ENCODE measurements around the gene RBP3.

DNA sequence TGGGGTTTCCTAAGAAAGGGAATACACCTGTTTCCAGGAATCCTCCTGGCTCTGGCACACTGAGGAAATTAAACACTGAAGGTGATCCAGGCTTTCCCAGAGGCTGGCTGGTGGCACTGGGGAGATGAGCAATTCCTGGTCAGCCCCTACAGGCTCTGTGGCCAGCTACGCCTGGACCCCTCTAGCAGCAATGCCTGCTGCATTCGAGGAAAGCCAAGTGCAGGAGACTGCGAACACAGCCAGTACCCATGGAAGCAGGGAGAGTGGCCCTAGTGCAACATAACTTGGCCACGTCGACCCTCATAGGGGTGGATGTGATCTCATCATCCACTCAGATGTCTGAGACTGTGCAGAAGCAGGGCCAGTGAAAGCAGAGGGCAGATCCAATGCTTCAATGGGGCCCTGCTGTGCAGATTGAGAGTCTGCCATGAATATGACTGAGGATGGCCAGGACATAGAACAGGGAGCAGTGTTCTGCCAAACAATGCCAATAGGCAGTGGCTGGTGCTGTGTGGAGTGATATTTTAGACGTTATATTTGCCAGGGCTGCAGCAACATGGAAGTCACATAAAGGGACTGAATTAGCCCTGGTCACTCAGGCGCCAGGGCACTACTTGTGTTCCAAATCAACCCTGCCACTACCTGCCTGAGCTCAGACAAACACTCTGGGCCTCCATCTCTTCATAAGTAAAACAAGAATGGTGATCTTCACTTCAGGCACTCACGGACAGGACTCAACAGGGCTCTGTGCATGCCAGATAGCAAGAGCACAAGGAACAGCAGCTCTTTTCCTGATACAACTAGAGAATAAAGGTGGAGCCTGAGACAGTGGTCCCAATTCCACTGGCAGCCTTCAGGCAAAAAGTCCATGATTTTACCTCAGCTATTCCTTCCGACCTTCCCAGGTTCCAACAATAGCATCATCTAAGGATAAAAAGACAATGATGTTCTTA is 33.5 kb downstream of the RBP3 start:
- TF ChIP-seq CTCF (IDR thresholded peaks at IDR 0.05) (no peak), POLR2AphosphoS5 (IDR thresholded peaks at IDR 0.05; ENCODE audit: insufficient read depth in 1 of 2, low read depth in 1 of 2) (no peak)
